HepG2 (cell line): ENCODE measurements around the gene ABAT. TPM values are rescaled to one million over a fixed set of nuclear protein-coding genes. Genes with fewer than 3 reads are reported as not detected.

Experiments
- ATAD3A ChIP-seq: sonication (generic); formaldehyde crosslinking; IDR thresholded peaks from 2 replicates; pipeline ENCODE4 v1.4.0; 2020; ENCODE audit warnings: missing genetic modification reagents
- DMAP1 ChIP-seq: IDR thresholded peaks from 2 replicates; pipeline ENCODE4 v1.6.1; 2016
- FOXJ3 ChIP-seq: sonication (generic); formaldehyde crosslinking; IDR thresholded peaks from 2 replicates; pipeline ENCODE4 v1.4.0; 2020; ENCODE audit warnings: missing genetic modification reagents, mild to moderate bottlenecking, borderline replicate concordance
- FOXO1 ChIP-seq: sonication (generic); formaldehyde crosslinking; IDR thresholded peaks from 2 replicates; pipeline ENCODE4 v1.4.0; 2020; ENCODE audit warnings: missing genetic modification reagents
- GZF1 ChIP-seq: sonication (generic); formaldehyde crosslinking; IDR thresholded peaks from 2 replicates; pipeline ENCODE4 v1.5.1; 2020; ENCODE audit warnings: mild to moderate bottlenecking, missing genetic modification reagents
- MED13 ChIP-seq: sonication (generic); formaldehyde crosslinking; IDR thresholded peaks from 2 replicates; pipeline ENCODE4 v1.5.0; 2020; ENCODE audit warnings: missing genetic modification reagents
- MED8 ChIP-seq: sonication (generic); formaldehyde crosslinking; IDR thresholded peaks from 2 replicates; pipeline ENCODE4 v1.8.1; 2023; ENCODE audit warnings: mild to moderate bottlenecking, missing genetic modification reagents; ENCODE audit not compliant: insufficient replicate concordance
- PLRG1 ChIP-seq: fragments of 450-650 bp; conservative IDR thresholded peaks from 2 replicates; pipeline ENCODE4 v1.6.1; 2016
- ZFP41 ChIP-seq: sonication (generic); formaldehyde crosslinking; IDR thresholded peaks from 2 replicates; pipeline ENCODE4 v1.4.0; 2020; ENCODE audit warnings: mild to moderate bottlenecking, missing genetic modification reagents, borderline replicate concordance
- ZMAT5 ChIP-seq: sonication (generic); formaldehyde crosslinking; IDR thresholded peaks from 2 replicates; pipeline ENCODE4 v1.5.0; 2020; ENCODE audit warnings: mild to moderate bottlenecking, low read depth, missing genetic modification reagents, borderline replicate concordance
- ZNF253 ChIP-seq: sonication (generic); formaldehyde crosslinking; IDR thresholded peaks from 2 replicates; pipeline ENCODE4 v1.8.0; 2022; ENCODE audit warnings: mild to moderate bottlenecking, missing genetic modification reagents, borderline replicate concordance
- ZNF318 ChIP-seq: sonication (generic); formaldehyde crosslinking; IDR thresholded peaks from 2 replicates; pipeline ENCODE4 v1.4.0; 2020; ENCODE audit warnings: mild to moderate bottlenecking, missing genetic modification reagents
- ZNF550 ChIP-seq: sonication (generic); formaldehyde crosslinking; IDR thresholded peaks from 2 replicates; pipeline ENCODE4 v1.4.0; 2020; ENCODE audit warnings: mild to moderate bottlenecking, missing genetic modification reagents, borderline replicate concordance
- ZNF781 ChIP-seq: sonication (generic); formaldehyde crosslinking; IDR thresholded peaks from 2 replicates; pipeline ENCODE4 v1.5.1; 2020; ENCODE audit warnings: borderline replicate concordance, mild to moderate bottlenecking, missing genetic modification reagents; ENCODE audit errors: not compliant biosample characterization
- polyA plus RNA-seq, 8 experiments: library from polyadenylated mRNA; depleted of rRNA in 3 of 8; stranded (reverse) in 7 of 8; unstranded in 1 of 8; fragments of >200 nt; fragmentation: Illumina TruSeq in 4 of 8; extraction: Trizol in 4 of 8; gene quantifications; 2 replicates each; pipeline versions ENCODE4 v1.2.1 to v1.2.3, GENCODE V29; 2011 to 2016; ENCODE audit warnings: low read depth in 4 of 8, missing spikeins in 1 of 8, mixed read lengths in 1 of 8; ENCODE audit not compliant: insufficient read depth in 1 of 8
- total RNA-seq, 5 experiments: library from RNA; depleted of rRNA; stranded (reverse); fragments of >200 nt; fragmentation: Illumina TruSeq; extraction: Trizol; gene quantifications; 2 replicates each; pipeline ENCODE4 v1.2.3, GENCODE V29; 2016; ENCODE audit warnings: low read depth in 1 of 5
- TF ChIP-seq, protein P1 (sequence below): sonication (generic); formaldehyde crosslinking; IDR thresholded peaks from 2 replicates; pipeline ENCODE4 v1.5.1; 2020; ENCODE audit warnings: mild to moderate bottlenecking, missing genetic modification reagents, moderate library complexity

ABAT gene
- total and polyA plus RNA-seq, 2 of the 13 experiments (the other 11 are each of a cell fraction or from before 2014, with no cell fraction given), result 47.6 to 97.3 TPM

GRCh38 chr16:8660841-8661301 lies 13.5 kb upstream of the ABAT start (continued):
- TF ChIP-seq, protein P1, sequence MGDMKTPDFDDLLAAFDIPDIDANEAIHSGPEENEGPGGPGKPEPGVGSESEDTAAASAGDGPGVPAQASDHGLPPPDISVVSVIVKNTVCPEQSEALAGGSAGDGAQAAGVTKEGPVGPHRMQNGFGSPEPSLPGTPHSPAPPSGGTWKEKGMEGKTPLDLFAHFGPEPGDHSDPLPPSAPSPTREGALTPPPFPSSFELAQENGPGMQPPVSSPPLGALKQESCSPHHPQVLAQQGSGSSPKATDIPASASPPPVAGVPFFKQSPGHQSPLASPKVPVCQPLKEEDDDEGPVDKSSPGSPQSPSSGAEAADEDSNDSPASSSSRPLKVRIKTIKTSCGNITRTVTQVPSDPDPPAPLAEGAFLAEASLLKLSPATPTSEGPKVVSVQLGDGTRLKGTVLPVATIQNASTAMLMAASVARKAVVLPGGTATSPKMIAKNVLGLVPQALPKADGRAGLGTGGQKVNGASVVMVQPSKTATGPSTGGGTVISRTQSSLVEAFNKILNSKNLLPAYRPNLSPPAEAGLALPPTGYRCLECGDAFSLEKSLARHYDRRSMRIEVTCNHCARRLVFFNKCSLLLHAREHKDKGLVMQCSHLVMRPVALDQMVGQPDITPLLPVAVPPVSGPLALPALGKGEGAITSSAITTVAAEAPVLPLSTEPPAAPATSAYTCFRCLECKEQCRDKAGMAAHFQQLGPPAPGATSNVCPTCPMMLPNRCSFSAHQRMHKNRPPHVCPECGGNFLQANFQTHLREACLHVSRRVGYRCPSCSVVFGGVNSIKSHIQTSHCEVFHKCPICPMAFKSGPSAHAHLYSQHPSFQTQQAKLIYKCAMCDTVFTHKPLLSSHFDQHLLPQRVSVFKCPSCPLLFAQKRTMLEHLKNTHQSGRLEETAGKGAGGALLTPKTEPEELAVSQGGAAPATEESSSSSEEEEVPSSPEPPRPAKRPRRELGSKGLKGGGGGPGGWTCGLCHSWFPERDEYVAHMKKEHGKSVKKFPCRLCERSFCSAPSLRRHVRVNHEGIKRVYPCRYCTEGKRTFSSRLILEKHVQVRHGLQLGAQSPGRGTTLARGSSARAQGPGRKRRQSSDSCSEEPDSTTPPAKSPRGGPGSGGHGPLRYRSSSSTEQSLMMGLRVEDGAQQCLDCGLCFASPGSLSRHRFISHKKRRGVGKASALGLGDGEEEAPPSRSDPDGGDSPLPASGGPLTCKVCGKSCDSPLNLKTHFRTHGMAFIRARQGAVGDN, result peak; percentile 65
- TF ChIP-seq FOXJ3 (CRISPR knock-in tag) (no peak), ATAD3A (CRISPR knock-in tag) (no peak), ZFP41 (CRISPR knock-in tag) (no peak), MED13 (CRISPR knock-in tag) (no peak), ZNF781 (CRISPR knock-in tag) (peak; percentile 52), FOXO1 (CRISPR knock-in tag) (peak; percentile 53), ZNF253 (CRISPR knock-in tag) (no peak), GZF1 (CRISPR knock-in tag) (no peak), MED8 (no peak), ZNF318 (CRISPR knock-in tag) (no peak), ZMAT5 (no peak), DMAP1 (CRISPR knock-in tag) (no peak), PLRG1 (no peak), ZNF550 (CRISPR knock-in tag) (peak; percentile 29; the same call in 1 of the 2 replicates)
